Superior temporal gyrus (tissue), 1 donor: ENCODE results near the gene MAGOHB.
"Not testable (repeated sequence)": the region's sequence is repeated elsewhere in the genome, so short reads cannot be mapped to it uniquely, and the experiment has no call there.

ENCODE experiments used
- DNase-seq: peaks from one replicate; pipeline ENCODE4 v3.0.0-alpha.2; 2016; ENCODE audit errors: extremely low spot score

MAGOHB gene

DNA sequence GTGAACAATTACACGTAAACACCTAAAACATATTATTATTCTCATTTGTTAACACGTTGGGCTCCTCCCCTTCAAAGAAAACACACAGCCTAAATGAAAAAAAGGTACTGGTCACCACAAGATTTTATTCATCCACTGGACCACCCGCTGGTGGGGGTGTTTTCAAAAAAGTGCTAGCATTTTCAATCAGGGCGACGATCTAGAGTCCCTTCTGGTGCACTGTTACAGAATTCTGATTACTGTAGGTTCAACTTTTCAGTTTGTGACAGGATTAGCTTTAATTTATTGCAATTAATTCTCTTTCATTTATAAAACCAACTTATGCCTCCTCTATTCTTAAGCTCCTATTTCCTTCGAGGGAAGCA is 443 bp downstream of the MAGOHB start:
- DNase-seq: no peak

DNA sequence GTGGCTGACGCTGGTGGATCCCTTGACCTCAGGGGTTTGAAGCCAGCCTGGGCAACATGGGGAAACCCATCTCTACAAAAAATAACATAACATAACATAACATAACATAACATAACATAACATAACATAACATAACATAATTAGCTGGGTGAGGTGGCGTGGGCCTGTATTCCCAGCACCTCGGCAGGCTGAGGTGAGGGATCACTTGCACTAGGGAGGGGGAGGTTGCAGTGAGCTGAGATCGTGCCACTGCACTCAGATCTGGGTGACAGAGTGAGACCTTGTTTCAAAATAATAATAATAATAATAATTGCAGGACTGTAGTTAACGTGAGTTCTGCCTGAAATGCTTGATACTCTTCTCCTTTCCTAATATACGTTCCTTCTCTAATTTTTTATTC is 1.3 kb downstream of the MAGOHB start:
- DNase-seq: no peak

DNA sequence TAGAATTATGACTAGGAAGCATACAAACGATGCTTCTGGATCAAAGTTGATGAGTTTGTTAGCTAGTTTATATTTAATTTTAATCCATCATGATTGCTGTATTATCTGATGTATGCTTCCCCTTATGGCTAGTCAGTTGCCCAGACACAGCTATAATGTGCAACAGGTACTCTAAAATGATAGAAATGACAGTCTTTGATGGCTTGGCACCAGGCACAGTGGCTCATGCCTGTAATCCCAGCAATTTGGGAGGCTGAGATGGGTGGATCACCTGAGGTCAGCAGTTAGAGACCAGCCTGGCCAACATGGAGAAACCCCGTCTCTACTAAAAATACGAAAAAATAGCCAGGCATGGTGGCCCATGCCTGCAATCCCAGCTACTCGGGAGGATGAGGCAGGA is 2.2 kb downstream of the MAGOHB start:
- not testable (repeated sequence) for DNase-seq

DNA sequence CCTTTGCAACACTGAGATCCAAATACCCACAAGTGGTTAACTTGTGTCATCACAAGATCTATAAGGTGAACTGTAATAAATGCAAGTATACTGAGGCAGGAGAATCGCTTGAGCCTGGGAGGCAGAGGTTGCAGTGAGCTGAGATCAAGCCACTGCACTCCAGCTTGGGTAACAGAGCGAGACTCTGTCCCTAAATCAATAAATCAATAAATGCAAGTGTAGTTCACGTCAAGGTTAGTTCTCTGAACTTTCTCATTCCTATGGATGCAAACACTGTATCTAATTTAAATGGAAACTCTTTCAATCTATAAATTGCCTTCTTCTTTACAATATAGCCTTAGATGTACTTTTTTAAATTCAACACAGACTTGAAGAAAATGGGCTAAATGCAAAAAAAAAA is 3.2 kb downstream of the MAGOHB start:
- no peak for DNase-seq

DNA sequence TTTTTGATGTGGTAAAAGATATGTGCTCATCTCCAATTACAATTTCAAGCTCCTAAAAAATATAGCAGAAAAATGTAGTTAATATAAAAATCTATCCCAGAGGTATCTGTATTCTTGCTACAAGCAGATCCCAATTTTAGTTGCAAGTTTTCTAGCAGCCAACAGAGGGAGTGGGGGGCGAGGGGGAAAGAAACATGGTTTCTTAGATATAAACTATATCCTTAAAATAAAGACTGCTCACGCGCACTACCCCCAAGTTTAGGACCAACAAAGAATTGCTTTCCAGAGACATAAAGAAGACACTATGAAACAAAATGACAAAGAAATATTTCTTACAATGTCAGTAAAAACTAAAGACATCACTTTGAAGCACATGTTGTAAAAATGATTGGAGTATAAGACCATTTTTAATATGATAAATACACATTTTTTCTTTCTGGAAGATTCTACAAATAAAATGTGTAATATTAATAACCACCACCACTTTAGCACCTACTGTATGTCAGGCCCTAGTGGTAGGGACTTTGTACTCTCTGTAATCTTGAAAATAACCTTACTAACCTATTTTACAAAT is 5.4 kb downstream of the MAGOHB start:
- DNase-seq: no peak

DNA sequence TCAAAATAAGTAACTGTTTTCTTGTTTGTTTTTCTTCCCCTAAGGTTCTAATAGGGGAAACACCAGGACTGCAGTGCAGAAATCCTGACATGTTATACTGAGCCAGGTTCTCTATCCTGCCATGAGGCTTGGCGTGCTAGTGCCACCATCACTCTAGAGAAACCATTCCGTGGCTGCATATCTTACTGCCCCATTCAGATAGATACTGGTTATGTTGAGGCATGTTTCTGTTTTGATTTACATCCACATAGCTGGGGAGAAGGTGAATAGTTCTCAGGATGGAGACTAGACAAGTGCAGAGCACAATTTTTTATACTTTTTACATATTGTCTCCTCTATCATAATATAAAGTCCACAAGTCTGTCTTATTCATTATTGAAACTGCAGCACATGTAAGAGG is 11.5 kb downstream of the MAGOHB start:
- no peak for DNase-seq

DNA sequence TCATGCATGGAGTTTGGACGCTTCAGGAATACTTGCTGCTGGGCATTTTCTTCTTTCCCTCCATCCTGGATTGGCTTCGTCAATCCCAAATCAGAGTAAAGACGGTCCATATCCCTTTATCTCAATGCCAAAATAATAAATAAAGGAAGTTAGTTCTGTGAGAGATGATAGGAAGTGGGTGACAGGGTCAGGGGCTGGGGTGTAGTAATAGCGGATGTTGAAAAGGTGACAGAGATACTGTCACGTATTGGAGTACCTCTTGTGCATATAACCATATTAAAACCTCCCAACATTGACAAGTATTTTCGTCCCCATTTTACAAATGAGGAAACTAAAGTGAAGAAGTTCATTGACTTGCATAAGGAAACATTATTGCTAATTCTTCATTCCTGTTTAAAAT is 12.4 kb downstream of the MAGOHB start:
- DNase-seq: no peak

DNA sequence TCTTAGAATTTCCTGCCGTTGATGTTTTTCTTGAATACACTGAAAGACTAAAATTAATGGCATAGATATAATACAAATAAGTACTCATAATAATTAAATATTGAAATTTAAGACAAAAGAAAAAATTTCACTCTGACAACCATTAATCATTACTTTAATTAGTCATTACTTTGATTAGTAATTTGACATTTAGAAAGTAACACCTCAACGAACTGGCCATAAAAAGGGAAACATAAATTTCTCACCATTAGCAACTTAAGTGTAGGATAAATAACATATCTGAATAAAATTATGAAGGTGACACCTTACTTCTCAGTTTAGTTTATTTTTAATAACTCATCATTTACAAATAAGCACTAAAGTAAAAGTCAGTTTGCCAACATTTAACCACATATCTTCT is 17.5 kb downstream of the MAGOHB start:
- DNase-seq: no peak

DNA sequence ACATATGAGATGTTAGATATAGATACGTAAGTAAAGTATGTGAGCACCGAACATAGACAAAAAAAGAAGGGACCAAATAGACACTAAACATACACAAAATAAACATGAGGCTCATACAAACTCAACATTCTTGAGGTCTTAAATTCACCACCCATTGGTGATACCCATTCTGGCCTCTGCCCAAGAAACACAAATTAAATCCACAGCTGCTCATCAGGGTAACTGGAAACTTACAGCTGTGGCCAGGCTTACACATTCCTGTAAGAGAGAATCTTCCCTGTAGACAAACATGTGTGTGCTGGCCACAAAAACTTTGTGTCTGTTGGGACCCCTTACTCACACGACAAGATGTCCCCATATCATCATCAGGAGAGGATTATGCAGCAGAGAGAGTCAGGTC is 22.4 kb downstream of the MAGOHB start:
- DNase-seq: no peak

DNA sequence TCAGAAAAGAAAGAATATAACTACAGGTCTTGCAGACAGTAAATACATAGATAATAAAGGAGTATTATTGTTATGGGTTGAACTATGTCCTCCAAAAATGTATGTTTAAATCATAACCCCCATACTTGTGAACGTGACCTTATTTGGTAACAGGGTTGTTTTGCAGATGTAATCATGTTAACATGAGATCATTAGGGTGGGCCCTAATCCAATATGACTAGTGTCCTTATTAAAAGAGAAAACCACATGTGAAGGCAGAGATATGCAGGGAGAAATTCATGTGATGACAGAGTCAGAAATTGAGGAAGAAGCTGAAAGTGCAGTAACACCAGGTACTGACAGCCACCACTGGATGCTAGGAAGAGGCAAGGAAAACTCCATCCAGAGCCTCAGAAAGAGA is 29.0 kb downstream of the MAGOHB start:
- DNase-seq: no peak

DNA sequence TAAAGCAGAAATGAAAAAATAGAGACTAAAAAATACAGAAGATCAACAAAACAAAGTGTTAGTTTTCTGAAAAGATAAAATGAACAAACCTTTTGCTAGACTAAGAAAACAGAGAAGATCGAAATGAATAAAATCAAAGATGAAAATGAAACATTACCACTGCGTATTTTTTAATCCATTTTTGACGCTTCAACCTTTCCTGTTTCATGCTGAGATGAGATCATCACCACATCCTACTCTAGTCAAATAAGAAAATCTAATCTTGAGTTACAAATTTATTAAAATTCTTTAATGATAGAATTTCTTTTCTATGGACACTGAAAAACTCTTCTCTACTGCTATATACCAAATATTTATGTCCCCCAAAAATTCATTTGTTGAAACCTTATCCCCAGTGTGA is 30.7 kb downstream of the MAGOHB start:
- DNase-seq: no peak

DNA sequence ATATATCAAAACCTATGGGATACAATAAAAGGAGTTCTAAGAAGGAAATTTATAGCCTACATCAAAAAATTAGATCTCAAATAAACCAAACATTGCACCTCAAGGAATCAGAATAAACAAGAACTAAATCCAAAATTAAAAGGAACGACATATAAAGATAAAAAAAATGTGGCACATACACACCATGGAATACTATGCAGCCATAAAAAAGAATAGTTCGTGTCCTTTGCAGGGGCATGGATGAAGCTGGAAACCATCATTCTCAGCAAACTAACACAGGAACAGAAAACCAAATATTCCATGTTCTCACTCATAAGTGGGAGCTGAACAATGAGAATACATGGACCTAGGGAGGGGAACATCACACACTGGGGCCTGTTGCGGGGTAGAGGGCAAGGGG is 31.3 kb downstream of the MAGOHB start:
- DNase-seq: not testable (repeated sequence)

DNA sequence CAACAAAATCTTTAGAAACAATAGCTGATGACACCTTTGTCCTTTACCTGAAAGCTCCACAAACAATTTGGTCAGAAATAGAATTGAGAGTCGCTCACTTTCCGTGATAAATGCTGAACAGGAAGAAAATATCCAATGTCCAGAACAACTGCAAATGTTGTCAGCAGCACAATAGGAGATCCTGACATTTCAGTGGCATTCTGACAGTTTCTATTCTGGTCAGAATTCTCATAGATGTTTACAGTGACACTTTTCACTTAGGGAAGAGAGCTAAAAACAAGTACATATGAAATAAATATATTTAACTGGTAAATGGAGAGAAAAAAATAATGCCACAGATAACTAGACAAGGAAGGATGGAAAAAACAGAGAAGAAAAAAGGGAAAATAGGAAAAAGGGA is 39.1 kb downstream of the MAGOHB start:
- no peak for DNase-seq

DNA sequence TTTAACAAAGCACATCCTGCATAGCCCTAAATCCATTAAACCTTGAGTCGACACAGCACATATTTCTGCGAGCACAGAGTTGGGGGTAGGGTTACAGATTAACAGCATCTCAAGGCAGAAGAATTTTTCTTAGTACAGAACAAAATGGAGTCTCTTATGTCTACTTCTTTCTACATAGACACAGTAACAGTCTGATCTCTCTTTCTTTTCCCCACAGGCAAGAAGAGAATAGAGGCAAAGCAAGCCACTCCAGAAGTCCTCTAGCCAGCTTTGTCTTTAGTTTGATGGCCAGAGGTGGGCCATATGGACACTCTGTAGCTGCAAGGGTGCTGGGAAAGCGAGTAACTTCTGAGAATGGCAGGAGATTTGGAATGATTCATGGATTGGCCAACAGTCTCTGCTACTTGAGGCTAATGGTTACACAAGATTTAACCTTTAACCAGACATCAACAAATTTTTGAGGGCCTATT is 41.4 kb downstream of the MAGOHB start:
- not testable (repeated sequence) for DNase-seq

DNA sequence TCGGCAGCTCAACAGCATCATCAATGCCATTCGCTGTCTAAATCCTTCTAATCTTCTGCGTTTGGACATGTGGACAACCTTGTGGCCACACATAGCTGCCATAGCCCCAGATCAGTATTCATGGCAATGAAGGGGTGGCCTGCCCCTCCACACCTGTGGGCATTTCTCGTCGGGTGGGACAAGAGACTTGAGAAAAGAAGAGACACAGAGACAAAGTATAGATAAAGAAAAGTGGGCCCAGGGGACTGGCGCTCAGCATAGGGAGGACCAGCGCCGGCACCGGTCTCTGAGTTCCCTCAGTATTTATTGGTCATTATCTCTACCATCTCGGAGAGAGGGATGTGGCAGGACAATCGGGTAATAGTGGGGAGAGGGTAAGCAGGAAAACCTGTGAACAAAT is 42.3 kb downstream of the MAGOHB start:
- no peak for DNase-seq

DNA sequence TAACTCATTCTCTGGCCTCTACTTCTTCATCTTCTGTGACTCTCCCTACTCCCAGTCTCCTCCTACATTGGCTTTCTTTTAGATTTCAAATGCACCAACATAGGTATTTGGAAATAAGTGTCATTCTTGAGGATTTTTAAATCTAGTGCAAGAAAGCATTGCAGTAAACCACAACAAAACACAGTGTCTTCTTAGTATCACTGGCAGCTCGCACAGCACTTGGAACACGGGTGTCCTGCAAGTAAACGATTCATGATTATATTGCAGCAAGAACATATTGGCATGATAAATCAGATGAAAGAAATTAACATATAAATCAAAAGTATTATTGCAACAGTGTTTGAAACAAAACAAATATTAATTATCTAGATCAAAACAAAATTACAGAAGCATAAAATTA is 45.6 kb downstream of the MAGOHB start:
- no peak for DNase-seq

DNA sequence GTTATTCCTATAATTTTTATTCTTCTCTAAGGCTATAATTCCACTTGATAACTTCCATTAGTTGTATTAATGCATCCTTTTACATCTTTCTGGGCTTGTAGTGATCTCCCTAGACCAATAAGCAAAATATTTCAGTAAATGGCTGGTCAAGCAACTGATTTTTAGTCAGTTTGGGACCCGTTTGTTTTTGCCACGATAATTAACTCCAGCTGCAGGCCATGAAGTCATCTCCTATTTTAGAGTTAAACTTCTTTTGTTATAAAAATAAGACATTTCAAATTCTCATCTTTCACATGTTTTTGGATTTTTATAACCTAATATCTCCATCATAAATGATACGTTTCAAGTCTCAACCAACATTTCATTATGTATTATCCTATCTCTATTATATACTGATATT is 49.4 kb downstream of the MAGOHB start:
- DNase-seq: no peak

DNA sequence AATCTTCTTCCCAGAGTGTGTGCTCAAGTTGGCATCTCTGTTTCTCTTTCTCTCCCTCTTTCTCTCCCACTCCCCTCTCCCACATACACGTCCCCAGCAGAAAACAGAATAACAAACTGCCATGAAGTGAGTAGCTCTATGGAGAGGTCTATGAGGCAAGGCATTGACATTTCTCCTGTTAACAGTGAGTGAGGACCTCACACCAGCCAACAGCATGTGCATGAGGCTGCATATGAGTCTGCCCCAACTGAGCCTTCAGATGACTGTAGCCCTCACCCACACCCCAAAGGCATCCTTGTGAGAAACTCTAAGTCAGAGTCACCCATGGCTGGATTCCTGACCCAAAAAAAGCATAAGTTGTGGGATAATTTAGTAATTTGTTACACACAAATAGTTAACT is 50.4 kb downstream of the MAGOHB start:
- no peak for DNase-seq

DNA sequence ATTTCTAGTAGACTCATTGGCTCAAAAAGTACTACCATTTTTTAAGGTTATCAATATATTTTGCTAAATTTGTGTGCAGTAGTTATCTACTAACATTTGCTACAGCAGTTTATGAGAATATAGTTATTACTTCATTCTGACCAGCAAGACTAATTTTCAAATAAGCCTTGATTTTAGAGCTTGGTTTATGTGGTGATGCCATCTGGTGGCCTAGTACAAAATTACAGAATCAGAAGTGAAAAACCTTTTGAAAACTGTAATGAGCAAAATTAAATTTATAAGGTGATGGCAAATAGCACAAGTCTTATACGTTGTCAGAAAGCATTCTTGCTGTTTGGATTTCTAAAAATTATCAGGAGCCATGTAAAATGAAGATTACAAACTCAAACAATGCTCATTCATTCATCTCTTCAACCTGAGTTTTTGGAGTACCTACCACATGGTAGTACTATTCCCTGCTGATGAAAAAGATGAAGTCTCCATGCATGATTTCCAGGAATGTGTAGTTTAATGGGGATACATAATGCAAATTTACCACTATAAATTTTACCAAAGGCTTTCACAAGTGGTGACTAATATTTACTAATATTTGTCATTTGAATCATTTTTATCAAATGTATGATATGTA is 51.0 kb downstream of the MAGOHB start:
- DNase-seq: peak; percentile 86

DNA sequence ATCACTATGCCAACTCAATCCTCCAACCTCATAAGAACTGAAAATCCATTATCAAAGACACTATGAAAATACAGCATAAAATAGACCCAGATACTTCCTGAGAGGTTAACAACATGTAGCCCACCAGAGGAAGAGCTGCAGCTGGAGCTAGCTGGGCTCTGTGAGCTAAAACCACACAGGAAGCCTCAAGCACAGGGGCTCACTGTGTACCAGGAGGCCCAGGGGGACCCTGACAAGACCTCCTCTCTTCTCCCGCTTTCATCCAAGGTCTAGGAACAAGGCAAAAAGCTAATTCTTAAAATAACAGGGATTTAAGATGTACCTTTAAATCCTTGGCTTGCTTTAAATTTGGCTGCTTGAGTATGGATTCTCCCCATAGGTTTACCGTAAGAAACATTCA is 54.2 kb downstream of the MAGOHB start:
- no peak for DNase-seq

DNA sequence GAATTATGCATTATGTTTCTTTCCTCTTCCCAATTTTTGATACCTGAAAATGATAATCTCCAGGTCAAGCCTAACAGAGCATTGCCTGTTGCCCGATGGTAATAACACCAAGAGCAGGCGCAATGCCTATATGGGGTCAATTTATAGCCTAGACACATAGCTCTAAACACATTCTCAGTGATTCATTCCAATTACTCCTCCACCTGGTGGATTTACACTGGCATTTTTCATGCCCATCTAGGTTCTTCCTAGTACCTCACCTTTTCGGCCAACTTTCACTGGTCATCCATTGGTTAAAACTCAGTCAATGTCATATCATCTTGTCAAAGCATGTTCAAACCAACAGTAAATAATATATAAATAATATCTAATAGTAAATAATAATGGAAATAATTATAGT is 54.6 kb downstream of the MAGOHB start:
- DNase-seq: no peak

DNA sequence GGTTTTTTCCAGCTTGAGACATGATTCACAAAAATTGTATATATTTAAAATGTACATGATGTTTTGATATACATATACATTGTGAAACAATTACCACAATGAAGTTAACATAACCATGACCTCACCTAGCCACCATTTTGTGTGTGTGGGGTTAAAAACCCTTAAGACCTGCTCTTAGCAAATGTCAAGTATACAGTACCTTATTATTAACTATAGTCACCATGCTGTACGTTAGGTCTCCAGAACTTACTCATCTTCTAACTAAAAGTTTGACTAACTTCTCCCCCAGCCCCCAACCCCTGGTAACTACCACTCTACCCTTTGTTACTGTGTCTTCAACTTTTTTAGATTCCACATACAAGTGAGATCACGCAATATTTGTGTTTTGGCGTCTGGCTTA is 55.1 kb downstream of the MAGOHB start:
- DNase-seq: no peak

DNA sequence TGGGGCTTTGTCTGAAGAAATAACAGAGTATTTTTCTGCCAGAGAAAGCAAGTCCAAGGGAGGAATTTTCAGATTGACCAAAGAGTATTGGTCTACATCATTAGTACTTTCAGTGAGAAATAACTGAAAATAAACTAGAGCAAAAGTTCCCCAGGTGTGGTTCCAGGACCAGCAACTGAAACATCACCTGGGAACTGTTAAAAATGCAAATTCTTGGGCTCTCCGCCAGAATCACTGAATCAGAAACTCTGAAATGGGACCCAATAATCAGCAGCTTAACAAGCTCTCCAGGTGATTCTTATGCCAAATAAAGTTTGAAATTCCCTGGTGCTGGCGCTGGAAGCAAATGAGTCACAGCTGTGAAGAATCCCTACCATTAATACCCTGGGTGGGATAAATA is 55.6 kb downstream of the MAGOHB start:
- DNase-seq: no peak

DNA sequence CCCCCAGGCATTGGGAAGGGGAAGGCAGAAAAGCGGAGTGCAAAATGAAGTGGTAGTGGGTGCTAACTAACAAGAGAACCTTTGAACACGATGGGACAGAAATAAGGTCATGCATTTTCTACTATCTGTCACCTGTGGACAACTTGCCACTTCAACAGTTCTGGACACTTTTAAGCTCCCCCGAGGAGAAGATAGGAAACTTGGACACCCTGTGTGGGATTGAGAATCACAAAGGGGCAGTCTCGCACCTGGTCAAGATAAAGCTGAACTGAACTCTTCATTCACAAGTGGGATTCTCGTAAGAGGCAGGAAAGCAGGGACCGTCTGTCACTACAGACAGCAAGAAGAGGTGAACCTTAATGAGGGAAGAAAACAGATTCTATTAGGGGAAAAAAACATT is 56.1 kb downstream of the MAGOHB start:
- DNase-seq: no peak
